K562 (cell line): ENCODE measurements around the gene STK36. TPM values are rescaled to one million over a fixed set of nuclear protein-coding genes. Genes with fewer than 3 reads are reported as not detected.

Experiments
- ATAC-seq: fragments of 200-7000 bp; cut with Tn5 transposase; 3 replicates; pipeline ENCODE4 v1.9.1; 2020; ENCODE audit warnings: moderate library complexity
- BruUV-seq: library from RNA; stranded (reverse); fragments of 400-500 nt; replicated peaks from 2 replicates; lab custom pipeline; 2021; lab: Mats Ljungman, UMichigan
- CTCF ChIA-PET: fragments of 300-600 bp; formaldehyde crosslinking; extraction: SDS; loops from one replicate; lab custom pipeline; 2021; ENCODE audit warnings: low intra/inter-chr PET ratio; lab: Yijun Ruan, JAX
- POLR2A ChIA-PET: fragments of 300-600, 350-650 bp; sonication (Branson Sonifier 250); formaldehyde crosslinking; extraction: SDS; loops from one replicate; lab custom pipeline; 2021; ENCODE audit warnings: antibody characterized with exemption, inconsistent platforms; lab: Yijun Ruan, JAX
- DNase-seq, 4 experiments: peaks; one replicate each; pipeline versions ENCODE4 v3.0.0 to v3.0.0-alpha.2; 2011 to 2018; ENCODE audit warnings: low spot score in 3 of 4, mixed read lengths in 3 of 4; ENCODE audit errors: extremely low read depth in 1 of 4
- FAIRE-seq: peaks from 2 replicates; lab custom pipeline; 2011; peaks lifted over from hg19 to GRCh38; lab: Jason Lieb, UNC
- H2AFZ ChIP-seq: 2 replicates; pipeline ENCODE4 v1.6.0; 2011; ENCODE audit warnings: low read depth, low read length, control low read depth, inconsistent platforms
- H3K27ac ChIP-seq: fragments of 200-600 bp; 3 replicates; pipeline ENCODE4 v1.8.0; 2011; ENCODE audit warnings: low read depth, mild to moderate bottlenecking, control low read depth, inconsistent platforms, low read length, moderate library complexity, mixed read lengths; ENCODE audit errors: extremely low read depth
- H3K27me3 ChIP-seq, 2 experiments: fragments of 300-600 bp in 1 of 2; 2 replicates in 1 of 2; 3 replicates in 1 of 2; pipeline versions ENCODE4 v1.6.0 to v1.8.0; 2011; ENCODE audit warnings: inconsistent platforms in 2 of 2, low read length in 2 of 2, mild to moderate bottlenecking in 1 of 2, mixed read lengths in 1 of 2, moderate library complexity in 1 of 2; ENCODE audit not compliant: control insufficient read depth in 2 of 2, insufficient read depth in 2 of 2
- H3K36me3 ChIP-seq: fragments of 300-600 bp; 3 replicates; pipeline ENCODE4 v1.8.0; 2011; ENCODE audit warnings: mild to moderate bottlenecking, low read length, inconsistent platforms; ENCODE audit not compliant: control insufficient read depth, insufficient read depth
- H3K4me1 ChIP-seq, 2 experiments: fragments of 200-600 bp in 1 of 2; replicated peaks in 1 of 2; 2 replicates in 1 of 2; 3 replicates in 1 of 2; pipeline versions ENCODE4 v1.5.1 to v1.8.0; 2011; ENCODE audit warnings: inconsistent platforms in 2 of 2, low read length in 2 of 2, mild to moderate bottlenecking in 1 of 2, mixed read lengths in 1 of 2, moderate library complexity in 1 of 2; ENCODE audit not compliant: control insufficient read depth in 2 of 2, insufficient read depth in 2 of 2
- H3K4me2 ChIP-seq: 2 replicates; pipeline ENCODE4 v1.6.1; 2011; ENCODE audit warnings: low read length, control low read depth, inconsistent platforms, mixed read lengths; ENCODE audit not compliant: insufficient read depth
- H3K4me3 ChIP-seq: fragments of 200-600 bp; sonication (generic), shearing (Covaris generic); 2 replicates; pipeline ENCODE4 v1.5.1; 2016; ENCODE audit warnings: control low read depth, inconsistent platforms
- H3K79me2 ChIP-seq: fragments of 200-600 bp; 3 replicates; pipeline ENCODE4 v1.8.0; 2011; ENCODE audit warnings: low read length, inconsistent platforms; ENCODE audit not compliant: control insufficient read depth, insufficient read depth
- H3K9ac ChIP-seq, 2 experiments: 2 replicates each; pipeline versions ENCODE4 v1.6.0 to v1.6.1; 2011; ENCODE audit warnings: low read depth in 2 of 2, low read length in 2 of 2, control low read depth in 1 of 2, inconsistent platforms in 1 of 2, mild to moderate bottlenecking in 1 of 2, mixed read lengths in 1 of 2; ENCODE audit not compliant: insufficient read depth in 1 of 2
- H3K9me1 ChIP-seq: one replicate; pipeline ENCODE4 v1.6.0; 2011; ENCODE audit warnings: inconsistent platforms, mild to moderate bottlenecking, low read length, moderate library complexity; ENCODE audit not compliant: control insufficient read depth, insufficient read depth
- H3K9me3 ChIP-seq: replicated peaks from 2 replicates; pipeline ENCODE4 v1.5.1; 2011; ENCODE audit warnings: low read depth, low read length, inconsistent platforms; ENCODE audit not compliant: control insufficient read depth, insufficient read depth
- H4K20me1 ChIP-seq: replicated peaks from 2 replicates; pipeline ENCODE4 v1.6.1; 2011; ENCODE audit warnings: low read length, inconsistent platforms, mixed read lengths; ENCODE audit not compliant: control insufficient read depth, insufficient read depth
- POLR2G ChIP-seq: fragments of 200-400 bp; formaldehyde crosslinking; IDR thresholded peaks from 2 replicates; pipeline ENCODE4 v1.6.1; 2017; ENCODE audit warnings: low read depth, mild to moderate bottlenecking, antibody characterized with exemption, low read length, moderate library complexity
- RAD51 ChIP-seq: fragments of 450-650 bp; IDR thresholded peaks from 2 replicates; pipeline ENCODE4 v1.7.1; 2016; ENCODE audit warnings: low read depth, mild to moderate bottlenecking, borderline replicate concordance
- RBFOX2 ChIP-seq: fragments of 200-400 bp; formaldehyde crosslinking; IDR thresholded peaks from 2 replicates; pipeline ENCODE4 v1.6.1; 2017; ENCODE audit warnings: low read depth, mild to moderate bottlenecking, low read length, moderate library complexity
- TSC22D4 ChIP-seq: fragments of 450-650 bp; IDR thresholded peaks from 2 replicates; pipeline ENCODE4 v1.6.1; 2016; ENCODE audit warnings: missing genetic modification characterization, missing biosample characterization, control low read depth
- WGBS: fragments of 100-300 bp; shearing (Covaris generic); methylation state at CpG from one replicate; pipeline ENCODE4 v1.1.6; 2016; ENCODE audit warnings: low coverage, mixed read lengths; ENCODE audit not compliant: insufficient coverage; ENCODE audit errors: missing lambda C conversion rate; 5-methylcytosine and 5-hydroxymethylcytosine counted together
- in situ Hi-C: fragments of 300-500 bp; cut with MboI; formaldehyde crosslinking; loops from 4 replicates; pipeline ENCODE4 v1.15.0; 2018; ENCODE audit warnings: inconsistent platforms, mixed read lengths
- intact Hi-C: fragments of 100-400 bp; cut with micrococcal nuclease; formaldehyde crosslinking; loops from 2 replicates; pipeline ENCODE4 v1.14.2; 2022
- polyA plus RNA-seq, 8 experiments: library from polyadenylated mRNA; depleted of rRNA in 4 of 8; stranded (reverse) in 5 of 8; unstranded in 3 of 8; fragments of >200 nt; fragmentation: Nextera tagmentation in 2 of 8; fragmentation: Illumina TruSeq in 1 of 8; extraction: Ambion mirVana in 2 of 8; extraction: Trizol in 1 of 8; gene quantifications; 2 replicates each; pipeline versions ENCODE4 v1.2.1 to v1.2.3, GENCODE V29; 2011 to 2014; ENCODE audit warnings: inconsistent platforms in 1 of 8, missing spikeins in 1 of 8
- total RNA-seq, 7 experiments: library from RNA; depleted of rRNA in 6 of 7; stranded (reverse); fragments of >200 nt in 6 of 7; fragmentation: Illumina TruSeq in 2 of 7; extraction: Trizol in 2 of 7; gene quantifications; 2 replicates each; pipeline versions ENCODE4 v1.2.1 to v1.2.3, GENCODE V29; 2011 to 2021; ENCODE audit warnings: low replicate concordance in 1 of 7

Gene STK36
- total and polyA plus RNA-seq, 9 of the 15 experiments (the other 6 are each of a cell fraction or from before 2014, with no cell fraction given) = 3.5 to 12.4 (median 6.7) TPM

DNA sequence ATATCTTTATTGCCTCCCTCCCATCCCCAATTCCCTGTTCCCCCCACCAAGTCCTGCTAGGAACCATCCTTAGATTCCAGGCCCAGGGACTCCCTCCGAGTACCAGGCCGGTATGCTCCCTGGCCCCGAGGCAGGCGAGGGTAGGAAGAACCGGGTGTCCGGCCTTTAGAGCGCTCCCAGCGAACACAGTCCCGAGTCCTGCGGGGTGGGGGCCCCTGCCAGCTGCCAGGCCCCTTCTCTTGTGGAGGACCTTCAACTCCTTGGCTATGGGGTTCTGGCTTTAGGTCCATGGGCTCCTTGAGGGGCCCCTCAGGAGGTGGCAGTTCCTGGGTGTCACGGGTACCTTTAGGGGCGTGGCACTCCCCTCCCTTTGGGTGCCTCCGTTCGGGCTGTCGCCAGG, 8.0 kb upstream of the STK36 start:
- DNase-seq (no peak), ATAC-seq (no peak), FAIRE-seq (no peak)
- peaks cover 6 to 13% of the 10 kb centered on the region in 2 experiments; a peak in 3 of 5 replicates for H3K4me1 ChIP-seq
- peaks cover 3% of the 10 kb centered on the region for H3K9me1 ChIP-seq
- H3K4me2 ChIP-seq = no peak overlapping the region
- H3K9ac ChIP-seq = peak overlapping the region in 1 of 2 experiments; percentile 23; a peak in 1 of 4 replicates
- H3K4me3 ChIP-seq = no peak overlapping the region
- no peak overlapping the region for H3K27ac ChIP-seq
- peaks cover 60% of the 10 kb centered on the region; the same call in 2 of the 3 replicates for H3K36me3 ChIP-seq
- POLR2A ChIA-PET = no interaction called here
- H3K27me3 ChIP-seq = no peaks in the 10 kb centered on the region
- in situ Hi-C loops = no loop called here
- no peaks in the 10 kb centered on the region for H3K9me3 ChIP-seq
- TF ChIP-seq RBFOX2 (0 out of 2 replicates have a peak, but pooled peaks have one; percentile 42), RAD51 (no peak), POLR2G (0 out of 2 replicates have a peak, but pooled peaks have one; percentile 27)
- 83% methylated on average over 4 of the region's 15 CpGs for WGBS
- no TSS peak for BruUV-seq
- no peak overlapping the region for H2AFZ ChIP-seq
- CTCF ChIA-PET = no interaction called here
- intact Hi-C loops = no loop called here
- peaks cover 18% of the 10 kb centered on the region for H3K79me2 ChIP-seq
- H4K20me1 ChIP-seq = no peaks in the 10 kb centered on the region

DNA sequence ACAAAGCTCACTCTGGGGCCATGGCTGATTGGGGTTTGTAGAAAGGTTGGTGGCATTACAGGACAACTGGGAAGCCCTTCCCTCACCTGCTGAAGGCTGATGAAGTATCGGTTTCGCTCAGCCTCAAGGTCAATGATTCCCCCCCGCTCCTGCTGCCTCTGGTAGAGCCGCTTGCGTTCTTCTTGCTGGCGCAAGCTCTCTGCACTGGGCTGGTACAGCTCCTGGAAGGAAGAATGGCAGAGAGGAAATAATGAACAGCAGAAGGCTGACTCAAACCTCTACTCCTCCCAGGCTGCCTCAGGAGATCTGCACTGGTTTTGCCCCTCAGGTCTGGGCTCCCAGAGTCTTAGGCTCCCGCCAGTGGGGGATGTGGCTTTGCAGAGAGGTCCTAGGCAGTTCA, 7.2 kb upstream of the STK36 start:
- Histone ChIP-seq H3K4me3 (no peak overlapping the region), H3K4me1 (peaks cover 6 to 9% of the 10 kb centered on the region in 2 experiments; a peak in 3 of 5 replicates), H3K9me1 (peaks cover 3% of the 10 kb centered on the region), H3K9me3 (no peaks in the 10 kb centered on the region), H3K9ac (no peak overlapping the region; a peak in 1 of 4 replicates), H3K27me3 (no peaks in the 10 kb centered on the region), H3K79me2 (peaks cover 12% of the 10 kb centered on the region), H2AFZ (no peak overlapping the region), H3K27ac (no peak overlapping the region), H3K36me3 (peaks cover 60% of the 10 kb centered on the region; the same call in 2 of the 3 replicates), H3K4me2 (no peak overlapping the region), H4K20me1 (no peaks in the 10 kb centered on the region)
- DNase-seq = no peak
- intact Hi-C loops (no loop called here), in situ Hi-C loops (no loop called here)
- FAIRE-seq = no peak
- no TSS peak for BruUV-seq
- ChIA-PET CTCF (no interaction called here), POLR2A (interaction anchor here (0.6 kb wide), 1 partner anchor 242 kb away, joined by 3 read pairs; no protein-coding TSS in a partner anchor)
- ATAC-seq = no peak
- no peak for TF ChIP-seq TSC22D4
- 92% methylated on average over 4 of the region's 7 CpGs for WGBS
